Endothelial cell of umbilical vein (primary cell): ENCODE data around the gene ERGIC2. TPM values are rescaled to one million over a fixed set of nuclear protein-coding genes. Genes with fewer than 3 reads are reported as not detected.

ENCODE experiments used
- BruUV-seq: library from RNA; stranded (reverse); fragments of 400-500 nt; replicated peaks from 2 replicates; lab custom pipeline; 2021; lab: Mats Ljungman, UMichigan
- CTCF ChIA-PET: fragments of 300-600, 350-600 bp; sonication (Branson Sonifier 250); formaldehyde crosslinking; loops from one replicate; lab custom pipeline; 2021; ENCODE audit warnings: antibody characterized with exemption, inconsistent platforms; lab: Charles Lee
- POLR2A ChIA-PET: fragments of 300-600, 350-600 bp; sonication (Branson Sonifier 250); formaldehyde crosslinking; loops from one replicate; lab custom pipeline; 2021; ENCODE audit warnings: antibody characterized with exemption, inconsistent platforms; lab: Charles Lee
- DNase-seq: peaks from one replicate; pipeline ENCODE4 v3.0.0-alpha.2; 2011; ENCODE audit warnings: low read depth, low spot score
- FAIRE-seq: peaks from 2 replicates; lab custom pipeline; 2011; peaks lifted over from hg19 to GRCh38; lab: Jason Lieb, UNC
- H2AFZ ChIP-seq: 2 replicates; pipeline ENCODE4 v1.6.0; 2012; ENCODE audit warnings: low read depth, low read length, control low read depth, inconsistent platforms
- H3K27ac ChIP-seq: 2 replicates; pipeline ENCODE4 v1.5.1; 2011; ENCODE audit warnings: low read depth, mild to moderate bottlenecking, control low read depth, low read length, moderate library complexity; ENCODE audit not compliant: insufficient read depth
- H3K27me3 ChIP-seq, 2 experiments: 2 replicates each; pipeline versions ENCODE4 v1.6.0 to v1.6.1; 2011; ENCODE audit warnings: low read length in 2 of 2, mixed read lengths in 1 of 2; ENCODE audit not compliant: control insufficient read depth in 2 of 2, insufficient read depth in 2 of 2
- H3K36me3 ChIP-seq, 2 experiments: 2 replicates in 1 of 2; 3 replicates in 1 of 2; pipeline ENCODE4 v1.5.1; 2011; ENCODE audit warnings: low read length in 2 of 2, mild to moderate bottlenecking in 1 of 2, moderate library complexity in 1 of 2; ENCODE audit not compliant: control insufficient read depth in 2 of 2, insufficient read depth in 2 of 2; ENCODE audit errors: extremely low read depth in 1 of 2
- H3K4me1 ChIP-seq: 3 replicates; pipeline ENCODE4 v1.5.1; 2011; ENCODE audit warnings: mild to moderate bottlenecking, low read length; ENCODE audit not compliant: control insufficient read depth, insufficient read depth; ENCODE audit errors: extremely low read depth
- H3K4me2 ChIP-seq: 2 replicates; pipeline ENCODE4 v1.6.1; 2011; ENCODE audit warnings: low read length, control low read depth, mixed read lengths; ENCODE audit not compliant: insufficient read depth
- H3K4me3 ChIP-seq, 3 experiments: fragments of 200-600 bp in 1 of 3; sonication (generic), shearing (Covaris generic) in 1 of 3; replicated peaks in 1 of 3; 2 replicates each; pipeline ENCODE4 v1.5.1; 2011 to 2016; ENCODE audit warnings: control low read depth in 3 of 3, low read length in 3 of 3, mild to moderate bottlenecking in 2 of 3, inconsistent platforms in 1 of 3, low read depth in 1 of 3, moderate library complexity in 1 of 3; ENCODE audit not compliant: insufficient read depth in 1 of 3
- H3K79me2 ChIP-seq: 2 replicates; pipeline ENCODE4 v1.6.0; 2012; ENCODE audit warnings: low read length, inconsistent platforms; ENCODE audit not compliant: control insufficient read depth, insufficient read depth
- H3K9ac ChIP-seq: replicated peaks from 2 replicates; pipeline ENCODE3; 2011; ENCODE audit warnings: low read length, control low read depth; ENCODE audit not compliant: insufficient read depth; ENCODE audit errors: extremely low read depth
- H3K9me1 ChIP-seq: replicated peaks from 3 replicates; pipeline ENCODE4 v1.6.0; 2011; ENCODE audit warnings: mild to moderate bottlenecking, low read length; ENCODE audit not compliant: control insufficient read depth, insufficient read depth; ENCODE audit errors: extremely low read depth
- H3K9me3 ChIP-seq: replicated peaks from 2 replicates; pipeline ENCODE4 v1.5.1; 2012; ENCODE audit warnings: low read length, inconsistent platforms; ENCODE audit not compliant: control insufficient read depth, insufficient read depth
- H4K20me1 ChIP-seq: replicated peaks from 2 replicates; pipeline ENCODE3; 2011; ENCODE audit warnings: mild to moderate bottlenecking, low read length; ENCODE audit not compliant: control insufficient read depth, insufficient read depth; ENCODE audit errors: extremely low read depth
- EZH2 ChIP-seq: IDR thresholded peaks from 2 replicates; pipeline ENCODE4 v1.6.1; 2012; ENCODE audit warnings: borderline replicate concordance, low read depth, mild to moderate bottlenecking, moderate library complexity, low read length, inconsistent platforms; ENCODE audit not compliant: severe bottlenecking
- FOS ChIP-seq: IDR thresholded peaks from 2 replicates; pipeline ENCODE4 v1.6.1; 2011; ENCODE audit warnings: mild to moderate bottlenecking, low read length, moderate library complexity, borderline replicate concordance; ENCODE audit not compliant: insufficient read depth
- GATA2 ChIP-seq: IDR thresholded peaks from 2 replicates; pipeline ENCODE4 v1.7.0; 2011; ENCODE audit warnings: low read depth, mild to moderate bottlenecking, moderate library complexity, mixed read lengths, low read length; ENCODE audit not compliant: insufficient read length, insufficient read depth
- JUN ChIP-seq: IDR thresholded peaks from 2 replicates; pipeline ENCODE4 v1.6.1; 2011; ENCODE audit warnings: borderline replicate concordance, low read depth; ENCODE audit not compliant: insufficient read length, insufficient read depth
- MAX ChIP-seq: IDR thresholded peaks from 2 replicates; pipeline ENCODE4 v1.6.1; 2011; ENCODE audit not compliant: insufficient read depth, insufficient read length
- MYC ChIP-seq: IDR thresholded peaks from one replicate; pipeline ENCODE4 v1.6.1; 2011; ENCODE audit warnings: mild to moderate bottlenecking, low read depth, low read length
- POLR2A ChIP-seq: IDR thresholded peaks from 2 replicates; pipeline ENCODE4 v1.6.1; 2012; ENCODE audit warnings: low read depth, mild to moderate bottlenecking, control low read depth, low read length
- POLR2AphosphoS5 ChIP-seq: IDR thresholded peaks from 2 replicates; pipeline ENCODE4 v1.6.1; 2012; ENCODE audit warnings: low read depth, mild to moderate bottlenecking, control low read depth, low read length, moderate library complexity; ENCODE audit not compliant: insufficient read depth
- dilution Hi-C: fragments of 300-500 bp; cut with MboI; formaldehyde crosslinking; loops from one replicate; pipeline ENCODE4 v1.15.0; 2019; ENCODE audit warnings: low sequenced_read_pairs; ENCODE audit not compliant: extremely low pct_ligation_motif_present
- intact Hi-C: fragments of 100-400 bp; cut with micrococcal nuclease; formaldehyde crosslinking; loops from one replicate; pipeline ENCODE4 v1.10.0; 2022
- polyA plus RNA-seq, 4 experiments: library from polyadenylated mRNA; depleted of rRNA in 3 of 4; stranded (reverse) in 3 of 4; unstranded in 1 of 4; fragments of >200 nt; gene quantifications; 2 replicates each; pipeline versions ENCODE4 v1.2.1 to v1.2.3, GENCODE V29; 2011 to 2012; ENCODE audit warnings: missing spikeins in 1 of 4
- total RNA-seq: library from RNA; stranded (reverse); gene quantifications from 2 replicates; pipeline ENCODE4 v1.2.3, GENCODE V29; 2021
- TF ChIP-seq, protein P1 (sequence below), 2 donors: IDR thresholded peaks; 1 replicate in 1 of 2; 2 replicates in 1 of 2; pipeline ENCODE4 v1.5.1; 2011; ENCODE audit warnings: low read length in 2 of 2, mild to moderate bottlenecking in 2 of 2, moderate library complexity in 2 of 2, control low read depth in 1 of 2, inconsistent platforms in 1 of 2, low read depth in 1 of 2; ENCODE audit not compliant: insufficient read depth in 1 of 2; ENCODE audit errors: extremely low read depth in 1 of 2

Gene ERGIC2
- total and polyA plus RNA-seq, 2 donors (not counting 3 experiments of a cell fraction or from before 2014, with no cell fraction given), result 20.3 to 60.6 TPM

DNA sequence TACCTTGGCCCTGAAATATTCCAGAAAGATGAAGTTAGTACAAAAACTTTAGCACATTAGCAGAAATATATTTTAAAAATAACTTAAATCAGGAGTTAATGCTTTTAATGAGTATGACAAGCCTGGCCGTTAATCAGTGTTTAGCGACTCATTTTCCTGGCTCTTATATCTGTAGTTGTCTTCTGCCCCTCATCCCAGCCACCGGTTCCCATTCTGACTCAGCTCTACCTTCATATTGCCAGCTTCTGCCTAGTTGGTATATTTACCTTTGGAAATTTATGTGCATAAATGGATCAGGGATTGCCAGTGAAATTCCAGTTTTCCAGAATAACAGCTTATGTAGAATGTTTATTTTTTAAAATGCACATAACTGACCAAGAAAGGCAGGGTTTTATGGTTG is 79.9 kb downstream of the ERGIC2 start:
- FAIRE-seq (no peak), DNase-seq (no peak)
- no peak overlapping the region for H3K4me2 ChIP-seq
- no peaks in the 10 kb centered on the region for H4K20me1 ChIP-seq
- ChIA-PET CTCF (interaction anchor here (1.4 kb wide), 1 partner anchor 15 kb away, joined by 3 read pairs; no protein-coding TSS in a partner anchor), POLR2A (no interaction called here)
- no peaks in the 10 kb centered on the region for H3K9me3 ChIP-seq
- BruUV-seq, result no TSS peak
- intact Hi-C loops, result loop anchor here (10.0 kb wide), 1 partner anchor 214 kb away; no protein-coding TSS in a partner anchor
- no peaks in the 10 kb centered on the region for H3K4me1 ChIP-seq
- no peak overlapping the region for H3K4me3 ChIP-seq
- H3K9me1 ChIP-seq, result no peaks in the 10 kb centered on the region
- no peak overlapping the region for H2AFZ ChIP-seq
- no peak overlapping the region for H3K9ac ChIP-seq
- TF ChIP-seq FOS (no peak), MAX (no peak), EZH2 (no peak), MYC (no peak), POLR2A (no peak), GATA2 (no peak)
- no peak overlapping the region for H3K27ac ChIP-seq
- H3K36me3 ChIP-seq, result no peaks in the 10 kb centered on the region
- dilution Hi-C loops, result no loop called here
- no peaks in the 10 kb centered on the region for H3K79me2 ChIP-seq
- no peaks in the 10 kb centered on the region for H3K27me3 ChIP-seq

- Histone ChIP-seq H3K36me3 (no peaks in the 10 kb centered on the region), H3K9ac (no peak overlapping the region), H3K4me3 (no peak overlapping the region), H3K27me3 (no peaks in the 10 kb centered on the region), H3K9me1 (no peaks in the 10 kb centered on the region), H3K4me2 (no peak overlapping the region), H3K4me1 (no peaks in the 10 kb centered on the region), H3K27ac (no peak overlapping the region), H3K9me3 (no peaks in the 10 kb centered on the region), H2AFZ (no peak overlapping the region), H4K20me1 (no peaks in the 10 kb centered on the region), H3K79me2 (no peaks in the 10 kb centered on the region)
- intact Hi-C loops (loop anchor here (10.0 kb wide), 1 partner anchor 215 kb away; no protein-coding TSS in a partner anchor), dilution Hi-C loops (no loop called here)
- no peak for TF ChIP-seq EZH2
- no peak for TF ChIP-seq FOS
- no peak for TF ChIP-seq POLR2A
- TF ChIP-seq, protein P1, sequence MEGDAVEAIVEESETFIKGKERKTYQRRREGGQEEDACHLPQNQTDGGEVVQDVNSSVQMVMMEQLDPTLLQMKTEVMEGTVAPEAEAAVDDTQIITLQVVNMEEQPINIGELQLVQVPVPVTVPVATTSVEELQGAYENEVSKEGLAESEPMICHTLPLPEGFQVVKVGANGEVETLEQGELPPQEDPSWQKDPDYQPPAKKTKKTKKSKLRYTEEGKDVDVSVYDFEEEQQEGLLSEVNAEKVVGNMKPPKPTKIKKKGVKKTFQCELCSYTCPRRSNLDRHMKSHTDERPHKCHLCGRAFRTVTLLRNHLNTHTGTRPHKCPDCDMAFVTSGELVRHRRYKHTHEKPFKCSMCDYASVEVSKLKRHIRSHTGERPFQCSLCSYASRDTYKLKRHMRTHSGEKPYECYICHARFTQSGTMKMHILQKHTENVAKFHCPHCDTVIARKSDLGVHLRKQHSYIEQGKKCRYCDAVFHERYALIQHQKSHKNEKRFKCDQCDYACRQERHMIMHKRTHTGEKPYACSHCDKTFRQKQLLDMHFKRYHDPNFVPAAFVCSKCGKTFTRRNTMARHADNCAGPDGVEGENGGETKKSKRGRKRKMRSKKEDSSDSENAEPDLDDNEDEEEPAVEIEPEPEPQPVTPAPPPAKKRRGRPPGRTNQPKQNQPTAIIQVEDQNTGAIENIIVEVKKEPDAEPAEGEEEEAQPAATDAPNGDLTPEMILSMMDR (IDR thresholded peaks at IDR 0.05; ENCODE audit: extremely low read depth in 1 of 2, insufficient read depth in 1 of 2, low read depth in 1 of 2, low read length in 2 of 2), result no peak
- no peak for TF ChIP-seq MYC
- TF ChIP-seq POLR2AphosphoS5, result no peak
- TF ChIP-seq GATA2, result no peak
- no peak for TF ChIP-seq MAX
- TF ChIP-seq JUN, result no peak
- BruUV-seq, result no TSS peak
- ChIA-PET CTCF (interaction anchor here (0.6 to 1.2 kb wide), 2 partner anchors 8 to 211 kb away, joined by 3 read pairs; no protein-coding TSS in a partner anchor), POLR2A (no interaction called here)
- FAIRE-seq (no peak), DNase-seq (no peak)
Measured at GRCh38 chr12:29299633-29300032, 81.3 kb downstream of the ERGIC2 start.
